Measurements from ENCODE around the gene KLHL25.

DNA sequence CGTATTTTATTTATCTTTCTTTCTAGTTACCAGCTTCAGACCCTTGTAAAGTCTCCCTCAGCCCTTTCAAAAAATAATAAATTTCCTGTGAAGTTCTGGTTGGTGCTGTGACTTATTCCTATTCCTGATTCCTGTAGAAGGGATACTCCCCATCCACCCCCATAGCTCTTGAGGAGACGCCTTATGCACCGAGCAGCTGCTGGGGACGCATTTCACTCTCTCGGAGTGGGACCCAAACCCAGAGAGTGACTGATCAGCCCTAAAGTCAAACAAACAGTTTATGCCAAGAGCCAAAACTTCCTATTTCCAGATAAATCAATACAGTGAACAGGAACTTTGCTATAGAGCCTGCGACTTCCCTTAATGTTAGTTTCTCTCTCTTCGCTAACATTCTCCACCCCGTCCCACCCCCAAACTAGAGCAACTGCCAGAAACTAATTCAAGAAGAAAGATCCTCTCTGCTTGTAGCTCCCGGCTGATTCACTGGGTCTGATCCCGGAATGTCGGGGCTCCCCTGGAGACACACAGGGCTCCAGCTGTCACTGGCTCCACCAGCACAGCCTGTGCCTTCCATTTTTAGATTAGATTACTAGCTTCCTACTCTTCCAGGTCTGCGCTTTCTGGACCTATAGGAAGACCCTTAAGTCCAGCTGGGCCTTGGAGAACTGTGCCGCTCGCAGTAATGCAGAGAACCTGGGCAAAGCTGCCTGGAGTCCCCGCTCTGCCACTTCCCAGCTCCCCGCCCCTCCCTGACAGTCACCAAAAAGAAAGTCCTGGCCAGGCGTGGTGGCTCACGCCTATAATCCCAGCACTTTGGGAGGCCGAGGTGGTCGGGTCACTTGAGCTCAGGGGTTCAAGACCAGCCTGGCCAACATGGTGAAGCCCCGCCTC is 45.2 kb downstream of the KLHL25 start:
- TF ChIP-seq POLR2AphosphoS5 (IDR thresholded peaks at IDR 0.05) (no peak), POLR2A (IDR thresholded peaks at IDR 0.05) (no peak), EP300 (IDR thresholded peaks at IDR 0.05) (no peak)
- TF ChIP-seq, protein P1, sequence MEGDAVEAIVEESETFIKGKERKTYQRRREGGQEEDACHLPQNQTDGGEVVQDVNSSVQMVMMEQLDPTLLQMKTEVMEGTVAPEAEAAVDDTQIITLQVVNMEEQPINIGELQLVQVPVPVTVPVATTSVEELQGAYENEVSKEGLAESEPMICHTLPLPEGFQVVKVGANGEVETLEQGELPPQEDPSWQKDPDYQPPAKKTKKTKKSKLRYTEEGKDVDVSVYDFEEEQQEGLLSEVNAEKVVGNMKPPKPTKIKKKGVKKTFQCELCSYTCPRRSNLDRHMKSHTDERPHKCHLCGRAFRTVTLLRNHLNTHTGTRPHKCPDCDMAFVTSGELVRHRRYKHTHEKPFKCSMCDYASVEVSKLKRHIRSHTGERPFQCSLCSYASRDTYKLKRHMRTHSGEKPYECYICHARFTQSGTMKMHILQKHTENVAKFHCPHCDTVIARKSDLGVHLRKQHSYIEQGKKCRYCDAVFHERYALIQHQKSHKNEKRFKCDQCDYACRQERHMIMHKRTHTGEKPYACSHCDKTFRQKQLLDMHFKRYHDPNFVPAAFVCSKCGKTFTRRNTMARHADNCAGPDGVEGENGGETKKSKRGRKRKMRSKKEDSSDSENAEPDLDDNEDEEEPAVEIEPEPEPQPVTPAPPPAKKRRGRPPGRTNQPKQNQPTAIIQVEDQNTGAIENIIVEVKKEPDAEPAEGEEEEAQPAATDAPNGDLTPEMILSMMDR (IDR thresholded peaks at IDR 0.05), result no peak

All from sigmoid colon (tissue), 4 donors.